NCI-H226 (cell line): Measurements from ENCODE around the gene SMPD1.

Experiments used
- DNase-seq: peaks from one replicate; pipeline ENCODE4 v3.0.0-alpha.2; 2015

SMPD1 gene

GRCh38 chr11:6389905-6390717 is at the start of gene SMPD1:
TSS of gene SMPD1 (plus strand) at chr11:6390474. CDS start at chr11:6390599, 125 bp downstream.
- DNase-seq: peak; percentile 82

DNA sequence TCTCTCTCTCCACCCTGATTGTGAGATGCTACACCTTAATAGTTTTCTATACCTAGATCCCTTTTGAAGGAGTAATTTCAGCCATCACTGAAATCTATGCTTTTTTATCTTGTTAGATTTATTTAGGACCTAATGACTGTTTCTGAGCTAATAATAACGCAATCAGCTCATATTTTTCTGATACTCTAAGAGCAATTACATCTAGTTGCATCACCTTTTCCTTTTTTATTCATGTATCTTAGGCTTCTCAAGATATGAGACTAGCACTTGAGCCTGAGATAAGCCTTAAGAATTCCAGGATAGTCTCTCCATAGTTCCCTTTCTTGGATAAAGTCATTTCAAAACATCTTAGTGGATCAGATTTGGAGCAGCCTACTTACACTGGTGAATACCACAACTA is 44.9 kb upstream of the SMPD1 start:
- no peak for DNase-seq

DNA sequence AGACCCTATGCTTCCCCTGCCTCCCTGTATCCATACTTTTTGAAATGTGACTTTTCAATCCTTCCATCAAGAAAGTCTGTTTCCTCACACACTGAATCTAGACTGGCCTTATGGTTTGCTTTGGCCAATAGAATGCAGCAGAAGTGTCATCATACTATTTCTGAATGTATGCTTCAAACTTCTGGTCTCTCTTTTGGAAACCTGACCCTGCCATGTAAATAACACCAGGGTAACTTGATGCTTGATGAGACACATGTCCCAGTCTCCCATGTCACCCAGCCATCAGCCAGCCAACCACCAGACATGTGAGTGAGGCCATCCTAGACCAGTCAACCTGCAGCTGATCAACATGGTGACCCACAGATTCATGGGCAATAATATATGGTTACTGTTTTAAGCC is 40.2 kb upstream of the SMPD1 start:
- no peak for DNase-seq

DNA sequence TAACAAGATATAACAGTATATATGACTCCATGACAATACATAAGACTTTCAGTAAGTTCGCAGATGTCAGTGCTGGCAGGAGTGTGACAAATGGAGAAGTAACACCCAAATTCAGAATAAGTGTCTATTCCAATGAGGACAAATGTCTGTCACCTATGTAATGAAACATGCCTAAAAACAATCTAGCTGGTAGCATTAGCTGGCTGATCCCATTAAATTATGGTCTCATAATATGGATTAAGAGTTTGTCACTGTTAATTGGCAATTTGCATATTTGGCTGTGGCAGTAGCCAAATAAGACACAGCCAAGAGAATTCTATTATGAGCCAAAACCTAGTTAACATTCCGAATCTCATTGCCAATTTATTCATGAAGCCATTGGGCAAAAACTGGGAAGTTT is 39.8 kb upstream of the SMPD1 start:
- no peak for DNase-seq

GRCh38 chr11:6351782-6352382 is 38.4 kb upstream of the SMPD1 start:
- no peak for DNase-seq

- DNase-seq: peak; percentile 3
Observed at GRCh38 chr11:6353367-6353987, 36.8 kb upstream of the SMPD1 start.

GRCh38 chr11:6354651-6355485 is 35.4 kb upstream of the SMPD1 start:
- DNase-seq: no peak

DNA sequence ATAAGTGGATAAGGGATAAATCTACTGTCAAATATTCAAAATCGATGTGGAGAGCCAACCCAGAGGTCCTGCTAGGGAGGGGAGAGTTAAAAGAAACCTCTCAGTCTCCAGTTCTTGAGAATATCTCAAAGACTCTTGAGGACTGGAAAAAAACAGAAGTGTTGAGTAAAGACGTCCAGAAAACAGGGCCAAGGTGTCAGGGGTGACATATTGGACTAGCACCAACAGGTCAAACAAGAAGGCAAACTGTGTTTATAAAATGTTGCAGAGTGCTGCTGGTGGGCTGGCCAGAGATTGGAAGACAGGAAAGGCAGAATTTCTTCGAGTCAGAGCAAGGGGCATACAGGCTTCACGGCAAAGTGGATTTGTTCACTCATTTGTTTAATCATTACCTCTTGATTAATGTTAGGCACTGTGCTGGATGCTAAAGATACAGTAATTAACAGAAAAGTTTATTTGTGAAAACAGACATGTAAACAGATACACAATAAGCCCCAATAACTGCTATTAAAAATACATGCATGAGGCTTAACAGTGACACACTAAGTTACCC is 33.7 kb upstream of the SMPD1 start:
- no peak for DNase-seq

DNA sequence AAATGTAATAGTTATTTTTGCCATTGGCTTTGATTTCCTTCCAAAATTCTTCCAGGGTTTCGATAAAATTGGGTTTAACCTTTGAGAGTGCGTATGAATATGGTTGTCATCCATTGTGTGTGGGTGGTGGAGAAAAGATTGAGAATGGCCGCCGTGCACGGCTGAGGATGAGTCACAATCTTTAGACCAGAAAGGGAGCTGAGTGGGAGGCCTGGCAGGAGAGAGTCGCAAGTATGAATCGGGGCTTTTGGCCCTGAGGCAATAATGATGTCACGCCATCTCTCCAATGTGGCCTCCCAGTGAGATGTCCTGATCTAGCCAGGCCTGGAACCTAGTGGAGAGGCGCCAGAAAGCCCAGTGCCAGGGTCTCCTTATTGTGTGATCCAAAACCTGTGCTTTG is 33.1 kb upstream of the SMPD1 start:
- DNase-seq: peak; percentile 75

DNA sequence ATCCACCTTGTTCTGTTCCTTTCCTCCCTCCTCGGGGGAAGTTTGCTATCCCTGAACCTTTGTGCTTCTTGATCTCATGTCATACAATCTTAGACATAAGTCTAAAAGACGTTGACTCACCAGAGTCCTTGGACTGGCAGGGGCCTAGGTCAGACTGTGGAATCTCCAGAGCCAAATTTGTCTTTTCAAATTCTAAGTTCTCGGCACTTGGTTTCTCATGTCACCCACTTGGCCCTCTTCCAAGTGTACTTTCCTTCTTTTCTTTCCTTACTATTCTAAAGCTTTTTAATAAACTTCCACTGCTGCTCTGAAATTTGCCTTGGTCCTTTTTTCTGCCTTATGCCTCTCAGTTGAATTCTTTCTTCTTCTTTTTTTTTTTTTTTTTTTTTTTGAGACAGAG is 30.1 kb upstream of the SMPD1 start:
- no peak for DNase-seq

- no peak for DNase-seq
Observed at GRCh38 chr11:6362185-6362872, 27.9 kb upstream of the SMPD1 start.

DNA sequence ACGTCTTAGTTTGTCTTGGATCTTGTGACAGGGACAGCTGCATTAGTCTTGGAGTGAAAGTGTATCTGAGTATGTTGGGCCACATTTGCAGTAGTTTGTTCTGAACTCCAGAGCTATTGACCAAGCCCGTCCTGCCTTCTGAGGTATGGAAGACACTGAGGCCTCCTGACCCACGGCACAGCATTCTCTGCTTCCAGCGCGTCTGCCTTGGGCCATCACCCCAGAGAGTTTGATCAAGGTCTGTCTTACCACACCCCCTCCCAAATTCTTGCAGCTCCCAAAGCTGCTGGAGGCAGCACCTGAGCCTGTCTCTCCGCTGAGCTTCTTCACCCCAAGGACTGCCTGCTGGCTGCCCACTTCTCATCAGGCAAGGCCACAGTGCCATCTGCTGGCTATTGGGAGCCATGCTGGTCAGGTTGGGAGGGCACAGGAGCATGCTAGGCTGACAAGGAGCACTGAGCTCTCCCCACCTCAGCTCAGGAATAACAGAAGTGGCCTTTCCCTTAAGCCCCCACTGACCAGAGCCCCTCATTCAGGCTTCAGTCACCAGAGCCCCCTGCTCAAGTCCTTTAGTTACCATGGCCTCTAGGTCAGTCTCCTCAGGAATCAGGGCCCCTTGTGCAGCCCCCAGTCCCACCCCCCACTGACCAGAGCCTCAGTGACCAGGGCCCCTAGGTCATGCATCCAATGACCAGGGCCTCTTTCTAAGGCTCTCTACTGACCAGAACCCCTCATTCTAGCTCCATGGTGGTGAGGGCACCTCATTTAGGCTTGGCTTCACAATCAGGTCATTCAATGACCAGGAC is 27.2 kb upstream of the SMPD1 start:
- DNase-seq: peak; percentile 57

GRCh38 chr11:6365659-6366058 is 24.6 kb upstream of the SMPD1 start:
- no peak for DNase-seq

DNA sequence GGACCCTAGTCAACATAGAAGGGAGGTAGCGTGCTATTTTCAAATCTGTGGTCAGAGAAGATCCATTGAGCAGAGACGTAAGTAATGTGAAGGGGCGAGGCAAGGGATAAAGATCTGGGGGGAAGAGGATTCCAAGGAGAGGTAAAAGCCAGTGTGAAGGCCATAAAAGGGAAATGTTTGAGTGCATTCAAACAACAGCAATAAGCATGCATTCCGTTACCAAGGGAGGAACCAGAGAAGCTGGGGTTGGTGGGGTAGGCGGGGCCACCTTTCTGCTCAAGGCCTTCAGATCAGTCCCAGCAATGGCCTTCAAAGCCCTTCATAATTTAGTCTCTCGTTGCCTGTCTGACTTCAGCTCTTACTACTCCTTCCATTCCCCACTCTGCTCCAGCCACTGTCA is 18.4 kb upstream of the SMPD1 start:
- DNase-seq: no peak

- no peak for DNase-seq
Observed at GRCh38 chr11:6377902-6378639, 12.2 kb upstream of the SMPD1 start.

DNA sequence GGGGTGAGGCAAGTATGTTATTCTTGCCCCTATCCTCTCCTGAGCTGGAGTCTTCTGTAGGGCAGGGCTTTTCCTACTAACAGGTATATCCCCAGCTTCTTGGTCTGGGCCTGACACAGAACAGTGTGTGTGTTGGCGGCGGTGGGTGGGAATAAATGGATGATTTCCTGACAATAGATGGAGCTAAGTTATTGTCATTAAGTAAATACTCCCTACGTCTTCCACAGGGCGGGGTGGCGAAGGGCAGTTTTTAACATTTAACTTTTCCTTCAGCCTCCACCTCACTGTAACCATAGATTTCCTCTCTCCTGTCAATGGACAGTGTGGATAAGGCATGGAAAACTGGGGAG is 11.7 kb upstream of the SMPD1 start:
- DNase-seq: no peak

- no peak for DNase-seq
Observed at GRCh38 chr11:6385046-6385777, 5.1 kb upstream of the SMPD1 start.

DNA sequence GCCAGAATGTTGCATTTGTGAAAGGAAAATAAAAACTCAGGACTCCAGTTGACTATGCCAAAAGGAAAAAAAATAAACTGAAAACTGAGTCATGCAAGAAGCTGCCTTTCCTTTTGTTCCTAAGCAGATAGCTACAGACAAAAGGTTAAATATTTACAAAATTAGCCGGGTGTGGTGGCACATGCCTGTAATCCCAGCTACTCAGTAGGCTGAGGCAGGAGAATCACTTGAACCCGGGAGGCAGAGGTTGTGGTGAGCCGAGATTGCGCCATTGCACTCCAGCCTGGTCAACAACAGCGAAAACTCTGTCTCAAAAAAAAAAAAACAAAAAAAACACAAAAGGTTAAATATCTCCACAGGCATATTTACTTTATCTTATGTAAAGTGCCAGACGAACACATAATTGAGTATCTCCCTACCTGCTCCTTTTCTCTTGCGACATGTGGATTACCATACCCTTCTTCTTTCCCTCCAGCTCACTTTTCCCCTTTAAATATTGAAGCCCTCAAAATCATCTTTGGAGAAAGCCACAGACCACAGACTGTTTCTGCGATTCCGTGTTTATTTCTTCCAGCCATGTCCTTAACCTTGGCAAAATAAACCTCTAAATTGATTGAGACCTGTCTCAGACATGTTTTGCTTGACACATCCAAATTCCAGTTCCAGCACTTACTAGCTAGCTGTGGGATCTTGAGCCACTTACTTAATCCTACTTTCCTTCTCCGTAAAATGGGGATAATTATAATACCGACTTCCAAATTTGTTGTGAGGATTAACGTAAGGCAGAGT is 2.3 kb upstream of the SMPD1 start:
- no peak for DNase-seq

DNA sequence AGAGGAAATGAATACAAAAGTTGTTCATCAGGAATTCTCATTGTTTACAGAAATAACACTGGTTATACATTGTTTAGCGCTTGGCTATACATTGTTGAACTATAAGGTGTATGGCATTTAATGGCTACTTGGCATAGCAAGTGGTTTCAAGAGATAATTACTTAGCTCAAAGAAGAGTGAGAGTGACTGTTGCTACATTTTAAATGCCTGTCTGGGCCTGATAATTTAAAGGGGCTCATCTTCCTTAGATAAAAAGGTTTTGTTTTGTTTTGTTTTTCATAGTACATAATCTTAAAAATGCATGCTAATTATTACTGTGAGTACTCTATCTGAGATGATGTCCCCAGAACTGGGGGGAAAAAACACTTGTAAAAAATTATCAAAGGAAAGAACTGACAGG is 1.5 kb upstream of the SMPD1 start:
- no peak for DNase-seq
